Esophagus (tissue), 2 donors: ENCODE measurements around the gene SPR. TPM values are rescaled to one million over a fixed set of nuclear protein-coding genes. Genes with fewer than 3 reads are reported as not detected.
"Not testable (repeated sequence)": the region's sequence is repeated elsewhere in the genome, so short reads cannot be mapped to it uniquely, and the experiment has no call there.

Experiments used
- H3K27ac ChIP-seq, 2 donors: one replicate each; pipeline ENCODE4 v1.5.1; 2013; ENCODE audit warnings: low read depth in 2 of 2, mild to moderate bottlenecking in 2 of 2, inconsistent platforms in 1 of 2, low read length in 1 of 2, moderate library complexity in 1 of 2
- H3K27me3 ChIP-seq, 2 donors: one replicate each; pipeline ENCODE4 v1.6.1; 2013; ENCODE audit warnings: low read length in 2 of 2, control low read depth in 1 of 2, mild to moderate bottlenecking in 1 of 2; ENCODE audit not compliant: insufficient read depth in 2 of 2, control insufficient read depth in 1 of 2
- H3K36me3 ChIP-seq, 2 donors: one replicate each; pipeline ENCODE4 v1.6.1; 2013; ENCODE audit warnings: low read length in 1 of 2; ENCODE audit not compliant: control insufficient read depth in 2 of 2, insufficient read depth in 2 of 2
- H3K4me1 ChIP-seq, 2 donors: one replicate each; pipeline ENCODE4 v1.6.1; 2013; ENCODE audit warnings: low read length in 1 of 2; ENCODE audit not compliant: control insufficient read depth in 2 of 2, insufficient read depth in 2 of 2
- H3K4me3 ChIP-seq, 2 donors: one replicate each; pipeline ENCODE4 v1.5.1; 2013; ENCODE audit warnings: low read length in 2 of 2, mild to moderate bottlenecking in 2 of 2, low read depth in 1 of 2, moderate library complexity in 1 of 2
- H3K9me3 ChIP-seq, 2 donors: one replicate each; pipeline ENCODE4 v1.6.1; 2013; ENCODE audit warnings: mild to moderate bottlenecking in 2 of 2, low read depth in 1 of 2, low read length in 1 of 2, moderate library complexity in 1 of 2; ENCODE audit not compliant: control insufficient read depth in 2 of 2, insufficient read depth in 1 of 2
- WGBS, 2 donors: extraction: QIAGEN DNeasy Blood & Tissue Kit; methylation state at CpG; one replicate each; pipeline ENCODE4 v1.1.7; 2013; 5-methylcytosine and 5-hydroxymethylcytosine counted together
- polyA plus RNA-seq, 2 donors: library from polyadenylated mRNA; stranded (reverse); fragments of 200-250 nt; gene quantifications; one replicate each; pipeline ENCODE4 v1.2.3, GENCODE V29; 2013
- donor health status: healthy with polysubstance abuse.
- donor health status: Bipolar disorder and iron deficiency.

SPR gene
- polyA plus RNA-seq, 2 donors = 17.2 to 18.2 TPM

GRCh38 chr2:72895759-72896281, 8.6 kb downstream of the SPR start:
- Histone ChIP-seq H3K4me1 (peaks cover 0 to 4% of the 10 kb centered on the region in 2 donors), H3K27ac (no peak overlapping the region), H3K9me3 (no peaks in the 10 kb centered on the region), H3K4me3 (no peak overlapping the region), H3K36me3 (no peaks in the 10 kb centered on the region), H3K27me3 (no peaks in the 10 kb centered on the region)
- 9 to 16% methylated on average over 16 of the region's 16 CpGs for WGBS, 2 donors

DNA sequence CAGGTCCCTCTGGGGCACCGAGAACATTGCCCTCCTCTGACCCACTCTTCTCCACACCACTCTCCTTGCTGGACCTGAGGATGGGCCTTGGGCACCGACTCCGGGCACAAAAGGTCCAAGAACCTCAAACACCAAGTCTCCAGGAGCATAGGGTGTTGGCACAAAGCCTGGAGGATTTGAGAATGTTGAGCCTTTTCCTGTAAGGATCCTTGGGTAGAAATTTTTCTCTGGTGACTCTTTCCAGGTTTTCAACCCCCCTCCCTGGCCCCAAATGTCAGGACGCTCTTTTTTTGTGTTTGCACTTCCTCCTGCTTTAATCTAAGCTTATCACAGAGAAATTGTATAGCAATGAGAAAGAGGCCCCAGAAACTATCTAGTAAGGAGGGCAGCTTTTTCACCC, 9.2 kb downstream of the SPR start:
- peaks cover 0 to 4% of the 10 kb centered on the region in 2 donors for H3K4me1 ChIP-seq
- H3K36me3 ChIP-seq = no peaks in the 10 kb centered on the region
- WGBS, 2 donors = 74 to 77% methylated on average over 4 of the region's 4 CpGs
- H3K9me3 ChIP-seq = no peaks in the 10 kb centered on the region
- H3K27me3 ChIP-seq = no peaks in the 10 kb centered on the region
- H3K27ac ChIP-seq = no peak overlapping the region
- no peak overlapping the region for H3K4me3 ChIP-seq

DNA sequence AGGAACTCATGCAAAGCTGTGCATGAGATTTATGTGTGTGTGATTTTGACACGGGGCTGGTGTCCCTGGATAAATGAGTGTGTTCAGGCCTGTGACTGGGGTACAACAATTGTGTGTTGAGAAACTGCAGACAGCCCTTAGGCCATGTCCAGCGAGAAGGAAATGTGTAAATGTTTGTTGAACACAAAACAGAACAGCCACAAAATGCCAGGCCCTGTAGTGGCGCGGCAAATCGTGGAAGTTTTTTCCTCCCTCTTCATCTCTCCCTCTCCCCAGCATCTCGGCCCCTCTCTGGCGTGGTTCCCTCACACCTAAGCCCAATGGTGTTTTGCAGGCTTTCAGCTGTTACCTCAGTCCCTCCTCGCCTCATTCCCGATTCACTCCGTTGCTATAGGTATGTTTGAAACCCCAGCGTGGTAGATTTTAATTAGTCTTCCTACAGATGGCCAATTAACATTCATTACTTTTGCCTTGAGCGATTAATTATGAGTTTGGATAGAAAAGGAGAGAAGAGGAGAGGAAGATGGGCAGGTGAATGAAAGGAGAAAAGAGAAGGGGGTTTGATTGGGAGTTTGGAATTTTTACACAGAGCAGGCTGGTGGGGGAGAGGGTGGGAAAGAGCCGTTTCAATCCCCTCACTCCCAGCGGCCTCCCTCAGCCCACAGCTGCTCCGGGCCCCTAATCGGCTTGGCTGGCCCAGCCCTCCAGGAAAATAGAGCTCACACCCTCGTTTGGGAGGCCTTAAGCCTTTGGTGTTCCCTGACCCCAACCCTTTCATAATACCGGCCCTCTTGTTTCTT, 10.8 kb downstream of the SPR start:
- Histone ChIP-seq H3K36me3 (no peaks in the 10 kb centered on the region), H3K27ac (no peak overlapping the region), H3K4me3 (no peak overlapping the region), H3K27me3 (peaks cover 0 to 3% of the 10 kb centered on the region in 2 donors), H3K9me3 (peaks cover 0 to under 1% of the 10 kb centered on the region in 2 donors), H3K4me1 (peaks cover 0 to 4% of the 10 kb centered on the region in 2 donors)
- WGBS, 2 donors = 67 to 71% methylated on average over 18 of the region's 18 CpGs

- H3K9me3 ChIP-seq = peaks cover 0 to 3% of the 10 kb centered on the region in 2 donors
- H3K27ac ChIP-seq = no peak overlapping the region
- H3K4me1 ChIP-seq = peaks cover 0 to 4% of the 10 kb centered on the region in 2 donors
- 76 to 87% methylated on average over 2 of the region's 2 CpGs for WGBS, 2 donors
- no peaks in the 10 kb centered on the region for H3K36me3 ChIP-seq
- peaks cover 0 to 3% of the 10 kb centered on the region in 2 donors for H3K27me3 ChIP-seq
- H3K4me3 ChIP-seq = no peak overlapping the region
Measured at GRCh38 chr2:72898585-72898906, 11.3 kb downstream of the SPR start.

GRCh38 chr2:72900191-72900825, 13.1 kb downstream of the SPR start:
- no peaks in the 10 kb centered on the region for H3K36me3 ChIP-seq
- no peak overlapping the region for H3K4me3 ChIP-seq
- H3K27me3 ChIP-seq = peaks cover 0 to 3% of the 10 kb centered on the region in 2 donors
- 80 to 87% methylated on average over 5 of the region's 5 CpGs for WGBS, 2 donors
- peaks cover 0 to 3% of the 10 kb centered on the region in 2 donors for H3K9me3 ChIP-seq
- H3K4me1 ChIP-seq = peaks cover 0 to 4% of the 10 kb centered on the region in 2 donors
- no peak overlapping the region for H3K27ac ChIP-seq

GRCh38 chr2:72901426-72901825, 14.2 kb downstream of the SPR start:
- Histone ChIP-seq H3K36me3 (no peaks in the 10 kb centered on the region), H3K4me3 (no peak overlapping the region), H3K4me1 (no peaks in the 10 kb centered on the region), H3K9me3 (peaks cover 0 to 3% of the 10 kb centered on the region in 2 donors), H3K27me3 (peaks cover 0 to 3% of the 10 kb centered on the region in 2 donors), H3K27ac (no peak overlapping the region)
- WGBS, 2 donors = 50 to 53% methylated on average over 3 of the region's 3 CpGs

- 86 to 93% methylated on average over 13 of the region's 13 CpGs for WGBS, 2 donors
- not testable (repeated sequence) for H3K4me3 ChIP-seq, H3K27me3 ChIP-seq, H3K4me1 ChIP-seq, H3K9me3 ChIP-seq, H3K27ac ChIP-seq, H3K36me3 ChIP-seq
Measured at GRCh38 chr2:72907369-72907768, 20.2 kb downstream of the SPR start.

DNA sequence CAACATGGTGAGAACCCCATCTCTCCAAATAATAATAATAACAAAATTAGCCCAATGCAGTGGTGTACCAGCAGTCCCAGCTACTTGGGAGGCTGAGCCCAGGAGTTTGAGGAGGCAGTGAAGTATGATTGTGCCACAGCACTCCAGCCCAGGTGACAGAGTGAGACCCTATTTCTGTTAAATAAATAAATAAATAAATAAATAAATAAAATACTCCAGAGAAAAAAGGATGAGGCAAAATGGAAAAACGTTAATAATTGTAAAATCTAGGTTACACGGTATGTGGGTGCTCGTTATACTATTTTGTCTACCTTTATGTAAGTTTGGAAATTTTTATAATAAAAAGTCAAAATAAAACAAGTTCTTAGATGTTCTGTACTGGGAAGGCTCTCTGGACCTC, 21.5 kb downstream of the SPR start:
- Histone ChIP-seq H3K36me3 (no peaks in the 10 kb centered on the region), H3K27ac (no peak overlapping the region), H3K4me1 (no peaks in the 10 kb centered on the region), H3K9me3 (no peaks in the 10 kb centered on the region), H3K27me3 (no peaks in the 10 kb centered on the region), H3K4me3 (no peak overlapping the region)
- 77 to 82% methylated on average over 3 of the region's 3 CpGs for WGBS, 2 donors

DNA sequence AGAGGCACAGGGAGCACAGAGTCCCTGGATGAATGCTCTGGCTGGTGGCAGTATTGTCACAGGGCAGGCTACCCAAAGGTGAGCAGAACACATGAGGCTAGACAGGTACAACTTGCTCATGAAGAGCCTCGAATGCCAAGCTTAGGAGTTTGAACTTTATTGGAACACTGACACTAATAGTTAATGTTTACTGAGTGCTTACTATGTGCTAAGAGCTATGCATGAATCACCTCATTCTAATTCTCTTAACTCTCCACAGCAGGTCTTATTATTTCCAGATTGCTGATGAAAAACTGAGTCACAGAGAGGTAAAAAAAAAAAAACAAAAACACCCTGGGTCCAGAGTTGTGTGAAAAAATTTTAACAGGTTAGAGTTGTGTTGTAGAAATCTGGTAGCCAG, 24.0 kb downstream of the SPR start:
- 24 to 25% methylated on average over 1 of the region's 1 CpG for WGBS, 2 donors
- Histone ChIP-seq H3K4me3 (no peak overlapping the region), H3K27me3 (peaks cover 0 to 17% of the 10 kb centered on the region in 2 donors), H3K36me3 (no peaks in the 10 kb centered on the region), H3K27ac (no peak overlapping the region), H3K9me3 (no peaks in the 10 kb centered on the region), H3K4me1 (no peaks in the 10 kb centered on the region)
